ENCODE data around the gene DENND6B. TPM values are rescaled to one million over a fixed set of nuclear protein-coding genes. Genes with fewer than 3 reads are reported as not detected.

Gene DENND6B
- total RNA-seq, 1 experiment from 2014 or later, result 13.2 TPM

DNA sequence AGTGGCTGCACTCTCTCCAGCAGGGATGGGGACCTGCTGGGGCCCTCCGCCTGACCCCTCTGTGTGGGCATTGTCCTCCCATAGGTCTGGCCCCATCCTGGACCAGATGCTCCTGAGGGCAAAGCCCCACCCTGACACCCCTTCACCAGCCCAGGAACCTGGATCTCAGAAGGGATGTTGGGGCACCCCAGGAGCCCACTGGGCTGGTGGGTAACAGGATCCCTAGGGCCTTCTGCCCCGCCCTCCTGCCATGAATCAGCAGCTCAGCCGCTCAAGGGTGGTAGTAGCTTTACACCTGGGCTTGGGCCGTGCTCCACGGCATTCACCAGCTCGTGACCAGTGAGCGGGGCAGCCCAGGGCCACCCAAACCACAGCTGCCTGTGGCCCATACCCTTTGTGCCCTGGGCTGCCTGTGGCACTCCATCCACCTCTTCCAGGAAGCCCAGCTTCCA lies 64.3 kb downstream of the DENND6B start:
- peaks cover 9% of the 10 kb centered on the region for H3K4me1 Mint-ChIP-seq (ENCODE audit: low read depth, unreplicated experiment)
- H3K27ac Mint-ChIP-seq (ENCODE audit: unreplicated experiment), result peak overlapping the region; percentile 72
- TF ChIP-seq, protein P1, sequence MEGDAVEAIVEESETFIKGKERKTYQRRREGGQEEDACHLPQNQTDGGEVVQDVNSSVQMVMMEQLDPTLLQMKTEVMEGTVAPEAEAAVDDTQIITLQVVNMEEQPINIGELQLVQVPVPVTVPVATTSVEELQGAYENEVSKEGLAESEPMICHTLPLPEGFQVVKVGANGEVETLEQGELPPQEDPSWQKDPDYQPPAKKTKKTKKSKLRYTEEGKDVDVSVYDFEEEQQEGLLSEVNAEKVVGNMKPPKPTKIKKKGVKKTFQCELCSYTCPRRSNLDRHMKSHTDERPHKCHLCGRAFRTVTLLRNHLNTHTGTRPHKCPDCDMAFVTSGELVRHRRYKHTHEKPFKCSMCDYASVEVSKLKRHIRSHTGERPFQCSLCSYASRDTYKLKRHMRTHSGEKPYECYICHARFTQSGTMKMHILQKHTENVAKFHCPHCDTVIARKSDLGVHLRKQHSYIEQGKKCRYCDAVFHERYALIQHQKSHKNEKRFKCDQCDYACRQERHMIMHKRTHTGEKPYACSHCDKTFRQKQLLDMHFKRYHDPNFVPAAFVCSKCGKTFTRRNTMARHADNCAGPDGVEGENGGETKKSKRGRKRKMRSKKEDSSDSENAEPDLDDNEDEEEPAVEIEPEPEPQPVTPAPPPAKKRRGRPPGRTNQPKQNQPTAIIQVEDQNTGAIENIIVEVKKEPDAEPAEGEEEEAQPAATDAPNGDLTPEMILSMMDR (IDR thresholded peaks at IDR 0.05; ENCODE audit: unreplicated experiment), result no peak
- BruUV-seq (replicated peaks), result no TSS peak
- no peaks in the 10 kb centered on the region for H3K27me3 Mint-ChIP-seq (ENCODE audit: unreplicated experiment)
- DNase-seq, result peak; percentile 58
- CTCF ChIA-PET, result interaction anchor here (0.7 to 1.0 kb wide), 2 partner anchors 44 to 79 kb away, joined by 3 to 4 read pairs; no protein-coding TSS in a partner anchor
- H3K4me3 Mint-ChIP-seq (ENCODE audit: low read depth, unreplicated experiment), result peak overlapping the region; percentile 61
- H3K9me3 Mint-ChIP-seq (ENCODE audit: low read depth, unreplicated experiment), result no peaks in the 10 kb centered on the region
- intact Hi-C loops (cut with micrococcal nuclease; ENCODE audit: unreplicated experiment), result no loop called here
- H3K36me3 Mint-ChIP-seq (ENCODE audit: insufficient read depth, unreplicated experiment), result peaks cover 21% of the 10 kb centered on the region

DNA sequence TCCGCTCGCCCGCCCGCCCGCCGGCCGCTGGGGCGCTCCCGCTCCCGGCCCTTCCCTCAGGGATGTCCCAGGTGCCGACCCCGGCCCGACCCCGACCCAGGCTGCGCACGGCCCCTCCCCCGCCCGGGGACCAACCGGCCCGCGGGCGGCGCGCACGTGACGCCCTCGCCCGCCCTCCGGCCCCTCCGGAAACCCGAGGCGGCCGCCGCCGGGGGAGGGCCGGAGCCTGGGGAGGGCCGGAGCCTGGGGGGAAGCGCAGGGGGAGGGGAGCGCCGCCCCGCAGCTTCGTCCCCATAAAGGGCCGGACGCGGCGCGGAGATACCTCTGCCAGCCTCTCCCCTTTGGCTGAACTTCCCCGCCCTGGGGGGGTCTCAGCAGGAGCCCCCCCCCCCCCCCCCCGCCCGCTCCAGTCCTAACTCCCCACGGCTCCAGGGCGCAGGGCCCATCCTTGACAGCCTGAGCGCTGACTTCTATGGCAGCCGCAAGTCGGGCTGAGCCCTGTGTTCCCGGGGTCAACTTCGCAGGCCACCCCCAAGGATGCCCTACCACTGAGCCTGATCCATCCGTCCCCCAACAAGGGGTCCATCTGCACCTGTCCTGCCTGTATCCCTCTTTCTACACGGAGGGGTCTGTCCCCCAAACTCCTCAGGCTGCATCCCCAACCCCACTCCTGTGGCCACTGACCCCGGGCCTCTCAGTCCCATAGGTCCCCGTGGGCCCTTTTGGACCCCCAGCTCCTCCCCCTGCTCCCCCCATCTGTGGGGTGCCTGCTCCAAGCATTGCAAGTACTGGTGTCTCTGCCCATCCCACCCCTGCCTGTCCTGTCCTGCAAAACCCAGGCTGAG lies 65.0 kb downstream of the DENND6B start, which contains the start of gene MAPK12:
Gene MAPK12, minus strand, starts transcription at position 69 of the 845 bp plus-strand sequence. CDS start 174 bp downstream, outside the sequence.
- peak; percentile 43 for DNase-seq

DNA sequence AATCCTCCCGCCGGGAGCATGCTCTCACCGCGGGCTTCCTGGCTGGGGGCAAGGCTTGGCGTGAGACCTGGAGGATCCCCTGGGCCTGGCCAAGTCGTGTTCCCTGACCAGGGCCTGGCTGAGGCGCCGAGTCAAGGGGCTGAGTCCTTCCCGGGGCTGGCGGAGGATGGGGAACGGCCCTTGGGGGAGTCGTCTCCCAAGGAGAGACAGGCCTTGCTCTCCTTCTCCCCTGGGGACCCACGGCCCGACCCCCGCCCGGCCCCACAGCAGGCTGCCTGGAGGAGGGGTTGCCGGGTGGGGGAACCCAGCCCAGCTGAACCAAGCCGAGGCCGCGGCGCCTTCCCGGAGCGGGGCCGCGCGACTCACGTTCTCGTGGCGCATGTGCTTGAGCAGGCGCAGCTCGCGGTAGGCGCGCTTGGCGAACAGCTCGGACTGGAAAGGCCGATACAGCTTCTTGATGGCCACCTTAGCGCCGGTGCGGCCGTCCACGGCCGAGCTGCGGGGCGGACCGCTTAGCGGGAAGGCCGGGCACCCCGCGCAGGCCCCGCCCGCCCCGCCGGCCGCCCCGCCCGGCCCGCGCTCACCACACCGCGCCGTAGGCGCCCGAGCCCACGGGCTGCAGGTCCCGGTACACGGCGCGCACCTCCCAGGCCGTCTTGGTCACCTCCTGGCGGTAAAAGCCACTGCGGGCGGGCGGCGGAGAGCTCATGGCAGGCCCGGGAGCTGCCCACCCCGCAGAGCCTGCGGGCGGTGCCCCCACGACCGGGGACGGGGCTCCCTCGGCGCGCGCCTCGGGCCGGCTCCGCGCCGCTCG lies 65.8 kb downstream of the DENND6B start:
- no TSS peak for BruUV-seq (replicated peaks)
- TF ChIP-seq, protein P1 (IDR thresholded peaks at IDR 0.05; ENCODE audit: unreplicated experiment), result no peak
- H3K4me1 Mint-ChIP-seq (ENCODE audit: low read depth, unreplicated experiment), result peaks cover 9% of the 10 kb centered on the region
- H3K27me3 Mint-ChIP-seq (ENCODE audit: unreplicated experiment), result no peaks in the 10 kb centered on the region
- CTCF ChIA-PET, result no interaction called here
- no peak overlapping the region for H3K27ac Mint-ChIP-seq (ENCODE audit: unreplicated experiment)
- intact Hi-C loops (cut with micrococcal nuclease; ENCODE audit: unreplicated experiment), result no loop called here
- no peaks in the 10 kb centered on the region for H3K9me3 Mint-ChIP-seq (ENCODE audit: low read depth, unreplicated experiment)
- H3K36me3 Mint-ChIP-seq (ENCODE audit: insufficient read depth, unreplicated experiment), result peaks cover 21% of the 10 kb centered on the region
- H3K4me3 Mint-ChIP-seq (ENCODE audit: low read depth, unreplicated experiment), result peak overlapping the region; percentile 58
- DNase-seq, result peak; percentile 55

More for the DNA sequence above, 65.0 kb downstream of the DENND6B start, which contains the start of gene MAPK12:
- intact Hi-C loops (cut with micrococcal nuclease; ENCODE audit: unreplicated experiment), result no loop called here
- H3K36me3 Mint-ChIP-seq (ENCODE audit: insufficient read depth, unreplicated experiment), result peaks cover 21% of the 10 kb centered on the region
- peak within 1 kb of the TSS; percentile 72 for H3K27ac Mint-ChIP-seq (ENCODE audit: unreplicated experiment)
- no peaks in the 10 kb centered on the region for H3K27me3 Mint-ChIP-seq (ENCODE audit: unreplicated experiment)
- H3K4me3 Mint-ChIP-seq (ENCODE audit: low read depth, unreplicated experiment), result peak within 1 kb of the TSS; percentile 61
- BruUV-seq (replicated peaks), result no TSS peak
- TF ChIP-seq, protein P1 (IDR thresholded peaks at IDR 0.05; ENCODE audit: unreplicated experiment), result no peak
- no peaks in the 10 kb centered on the region for H3K9me3 Mint-ChIP-seq (ENCODE audit: low read depth, unreplicated experiment)
- CTCF ChIA-PET, result interaction anchor here (1.0 kb wide), 1 partner anchor 45 kb away, joined by 4 read pairs; no protein-coding TSS in a partner anchor
- peaks cover 9% of the 10 kb centered on the region for H3K4me1 Mint-ChIP-seq (ENCODE audit: low read depth, unreplicated experiment)

DNA sequence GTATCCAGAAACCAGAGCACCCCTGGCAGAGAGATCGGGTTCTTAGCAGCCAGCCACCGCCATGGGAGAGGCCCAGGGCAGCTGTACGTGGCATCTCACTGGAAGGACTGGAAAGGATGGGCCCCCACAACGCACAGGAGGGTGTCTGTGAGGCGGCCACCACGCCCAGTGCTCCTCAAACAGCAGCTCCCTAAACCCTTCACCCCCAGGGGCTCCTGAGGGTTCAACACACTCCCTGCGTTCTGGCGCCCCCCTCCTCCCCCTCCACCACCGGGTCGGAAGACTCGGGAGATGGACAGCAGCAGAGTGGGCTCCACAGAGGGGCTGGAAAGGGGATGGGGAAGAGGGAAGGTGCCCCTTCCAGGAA lies 66.4 kb downstream of the DENND6B start:
- TF ChIP-seq, protein P1 (IDR thresholded peaks at IDR 0.05; ENCODE audit: unreplicated experiment), result no peak
- CTCF ChIA-PET, result no interaction called here
- peaks cover 9% of the 10 kb centered on the region for H3K4me1 Mint-ChIP-seq (ENCODE audit: low read depth, unreplicated experiment)
- intact Hi-C loops (cut with micrococcal nuclease; ENCODE audit: unreplicated experiment), result no loop called here
- H3K36me3 Mint-ChIP-seq (ENCODE audit: insufficient read depth, unreplicated experiment), result peaks cover 21% of the 10 kb centered on the region
- no peaks in the 10 kb centered on the region for H3K9me3 Mint-ChIP-seq (ENCODE audit: low read depth, unreplicated experiment)
- DNase-seq, result no peak
- H3K27ac Mint-ChIP-seq (ENCODE audit: unreplicated experiment), result no peak overlapping the region
- no TSS peak for BruUV-seq (replicated peaks)
- H3K27me3 Mint-ChIP-seq (ENCODE audit: unreplicated experiment), result no peaks in the 10 kb centered on the region
- peak overlapping the region; percentile 58 for H3K4me3 Mint-ChIP-seq (ENCODE audit: low read depth, unreplicated experiment)

Measured in Calu3 (cell line).